HepG2 (cell line): ENCODE results near the gene DHX8. TPM values are rescaled to one million over a fixed set of nuclear protein-coding genes. Genes with fewer than 3 reads are reported as not detected.

Experiments
- AKAP8 ChIP-seq: sonication (generic); formaldehyde crosslinking; IDR thresholded peaks from 2 replicates; pipeline ENCODE4 v1.5.1; 2020; ENCODE audit warnings: mild to moderate bottlenecking, missing genetic modification reagents
- CCAR2 ChIP-seq: fragments of 200-400 bp; formaldehyde crosslinking; optimal IDR thresholded peaks from 2 replicates; pipeline ENCODE3; 2018; ENCODE audit warnings: low read depth, mild to moderate bottlenecking, low read length, moderate library complexity
- FOSL1 ChIP-seq: sonication (generic); formaldehyde crosslinking; IDR thresholded peaks from 2 replicates; pipeline ENCODE4 v1.9.0; 2021; ENCODE audit warnings: missing genetic modification reagents, borderline replicate concordance
- NFIB ChIP-seq: sonication (generic); formaldehyde crosslinking; IDR thresholded peaks from 2 replicates; pipeline ENCODE4 v1.9.0; 2021; ENCODE audit warnings: missing genetic modification reagents, mild to moderate bottlenecking, borderline replicate concordance
- POGZ ChIP-seq: sonication (generic); formaldehyde crosslinking; IDR thresholded peaks from 2 replicates; pipeline ENCODE4 v1.4.0; 2020; ENCODE audit warnings: mild to moderate bottlenecking, missing genetic modification reagents
- SMAD3 ChIP-seq: sonication (generic); formaldehyde crosslinking; IDR thresholded peaks from 2 replicates; pipeline ENCODE4 v1.4.0; 2020; ENCODE audit warnings: missing genetic modification reagents
- SRY ChIP-seq: sonication (generic); formaldehyde crosslinking; IDR thresholded peaks from 2 replicates; pipeline ENCODE4 v1.8.0; 2022; ENCODE audit warnings: mild to moderate bottlenecking, missing genetic modification reagents
- TBP ChIP-seq: sonication (generic); formaldehyde crosslinking; IDR thresholded peaks from 2 replicates; pipeline ENCODE4 v1.5.0; 2020; ENCODE audit warnings: missing genetic modification reagents
- WIZ ChIP-seq: sonication (generic); formaldehyde crosslinking; IDR thresholded peaks from 2 replicates; pipeline ENCODE4 v1.5.1; 2020; ENCODE audit warnings: mild to moderate bottlenecking, missing genetic modification reagents
- ZBTB7A ChIP-seq: sonication (generic); formaldehyde crosslinking; IDR thresholded peaks from 2 replicates; pipeline ENCODE4 v1.8.0; 2022; ENCODE audit warnings: mild to moderate bottlenecking, missing genetic modification reagents
- ZNF12 ChIP-seq: sonication (generic); formaldehyde crosslinking; IDR thresholded peaks from 2 replicates; pipeline ENCODE4 v1.5.0; 2020; ENCODE audit warnings: missing genetic modification reagents
- ZNF598 ChIP-seq: sonication (generic); formaldehyde crosslinking; IDR thresholded peaks from 2 replicates; pipeline ENCODE4 v1.5.1; 2020; ENCODE audit warnings: mild to moderate bottlenecking, missing genetic modification reagents, borderline replicate concordance
- ZNF614 ChIP-seq: IDR thresholded peaks from 2 replicates; pipeline ENCODE4 v1.6.1; 2018; ENCODE audit warnings: missing biosample characterization, missing genetic modification reagents, inconsistent platforms, borderline replicate concordance
- ZNF616 ChIP-seq: sonication (generic); formaldehyde crosslinking; IDR thresholded peaks from 2 replicates; pipeline ENCODE4 v1.5.0; 2020; ENCODE audit warnings: low read depth, mild to moderate bottlenecking, missing genetic modification reagents
- ZNF777 ChIP-seq: sonication (generic); formaldehyde crosslinking; IDR thresholded peaks from 2 replicates; pipeline ENCODE4 v1.4.0; 2020; ENCODE audit warnings: missing genetic modification reagents
- ZNF878 ChIP-seq: sonication (generic); formaldehyde crosslinking; IDR thresholded peaks from 2 replicates; pipeline ENCODE4 v1.8.1; 2023; ENCODE audit warnings: mild to moderate bottlenecking, missing genetic modification reagents, moderate library complexity
- polyA plus RNA-seq, 8 experiments: library from polyadenylated mRNA; depleted of rRNA in 3 of 8; stranded (reverse) in 7 of 8; unstranded in 1 of 8; fragments of >200 nt; fragmentation: Illumina TruSeq in 4 of 8; extraction: Trizol in 4 of 8; gene quantifications; 2 replicates each; pipeline versions ENCODE4 v1.2.1 to v1.2.3, GENCODE V29; 2011 to 2016; ENCODE audit warnings: low read depth in 4 of 8, missing spikeins in 1 of 8, mixed read lengths in 1 of 8; ENCODE audit not compliant: insufficient read depth in 1 of 8
- total RNA-seq, 5 experiments: library from RNA; depleted of rRNA; stranded (reverse); fragments of >200 nt; fragmentation: Illumina TruSeq; extraction: Trizol; gene quantifications; 2 replicates each; pipeline ENCODE4 v1.2.3, GENCODE V29; 2016; ENCODE audit warnings: low read depth in 1 of 5
- TF ChIP-seq, protein P1 (sequence below): sonication (generic); formaldehyde crosslinking; IDR thresholded peaks from 2 replicates; pipeline ENCODE4 v1.4.0; 2020; ENCODE audit warnings: low read depth, mild to moderate bottlenecking, missing genetic modification reagents
- TF ChIP-seq, protein P2 (sequence below): sonication (generic); formaldehyde crosslinking; IDR thresholded peaks from 2 replicates; pipeline ENCODE4 v1.4.0; 2020; ENCODE audit warnings: low read depth, mild to moderate bottlenecking, missing genetic modification reagents
- TF ChIP-seq, protein P3 (sequence below): IDR thresholded peaks from 2 replicates; pipeline ENCODE4 v1.6.1; 2016; ENCODE audit warnings: missing biosample characterization, missing genetic modification reagents, low read depth
- TF ChIP-seq, protein P4 (sequence below): sonication (generic); formaldehyde crosslinking; conservative IDR thresholded peaks from 2 replicates; pipeline ENCODE4 v1.8.0; 2022; ENCODE audit warnings: mild to moderate bottlenecking, moderate library complexity, missing genetic modification reagents
- TF ChIP-seq, protein P5 (sequence below): sonication (generic); formaldehyde crosslinking; IDR thresholded peaks from 2 replicates; pipeline ENCODE4 v1.5.1; 2020; ENCODE audit warnings: mild to moderate bottlenecking, missing genetic modification reagents, borderline replicate concordance

DHX8 gene
- total and polyA plus RNA-seq, 2 of the 13 experiments (the other 11 are each of a cell fraction or from before 2014, with no cell fraction given): 24.8 to 48.9 TPM

DNA sequence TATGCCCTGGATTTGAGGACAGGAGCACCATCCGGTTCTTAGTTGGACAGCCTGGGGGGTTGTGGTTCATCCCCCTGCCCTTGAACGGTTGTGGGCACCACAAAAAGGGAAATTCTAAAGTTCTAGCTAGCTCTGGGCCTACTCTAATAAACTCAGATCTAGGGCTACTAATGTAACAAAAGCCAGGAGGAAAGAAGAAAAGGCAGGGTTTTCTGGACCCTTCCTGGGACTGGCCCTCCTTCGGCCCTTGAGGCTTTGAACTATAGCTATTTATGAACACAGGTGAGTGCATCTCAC lies 47.3 kb downstream of the DHX8 start (continued):
- TF ChIP-seq ZBTB7A (CRISPR knock-in tag): no peak; the same call in none of the 2 replicates
- TF ChIP-seq NFIB (CRISPR knock-in tag): no peak
- no peak for TF ChIP-seq WIZ (CRISPR knock-in tag)
- TF ChIP-seq FOSL1 (CRISPR knock-in tag): no peak
- no peak for TF ChIP-seq ZNF12 (CRISPR knock-in tag)
- TF ChIP-seq, protein P1, sequence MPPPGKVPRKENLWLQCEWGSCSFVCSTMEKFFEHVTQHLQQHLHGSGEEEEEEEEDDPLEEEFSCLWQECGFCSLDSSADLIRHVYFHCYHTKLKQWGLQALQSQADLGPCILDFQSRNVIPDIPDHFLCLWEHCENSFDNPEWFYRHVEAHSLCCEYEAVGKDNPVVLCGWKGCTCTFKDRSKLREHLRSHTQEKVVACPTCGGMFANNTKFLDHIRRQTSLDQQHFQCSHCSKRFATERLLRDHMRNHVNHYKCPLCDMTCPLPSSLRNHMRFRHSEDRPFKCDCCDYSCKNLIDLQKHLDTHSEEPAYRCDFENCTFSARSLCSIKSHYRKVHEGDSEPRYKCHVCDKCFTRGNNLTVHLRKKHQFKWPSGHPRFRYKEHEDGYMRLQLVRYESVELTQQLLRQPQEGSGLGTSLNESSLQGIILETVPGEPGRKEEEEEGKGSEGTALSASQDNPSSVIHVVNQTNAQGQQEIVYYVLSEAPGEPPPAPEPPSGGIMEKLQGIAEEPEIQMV: 0 out of 2 replicates have a peak, but pooled peaks have one; percentile 5
- no peak for TF ChIP-seq ZNF777 (CRISPR knock-in tag)
- TF ChIP-seq, protein P2, sequence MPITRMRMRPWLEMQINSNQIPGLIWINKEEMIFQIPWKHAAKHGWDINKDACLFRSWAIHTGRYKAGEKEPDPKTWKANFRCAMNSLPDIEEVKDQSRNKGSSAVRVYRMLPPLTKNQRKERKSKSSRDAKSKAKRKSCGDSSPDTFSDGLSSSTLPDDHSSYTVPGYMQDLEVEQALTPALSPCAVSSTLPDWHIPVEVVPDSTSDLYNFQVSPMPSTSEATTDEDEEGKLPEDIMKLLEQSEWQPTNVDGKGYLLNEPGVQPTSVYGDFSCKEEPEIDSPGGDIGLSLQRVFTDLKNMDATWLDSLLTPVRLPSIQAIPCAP (CRISPR knock-in tag): no peak
- no peak for TF ChIP-seq AKAP8
- TF ChIP-seq, protein P3, sequence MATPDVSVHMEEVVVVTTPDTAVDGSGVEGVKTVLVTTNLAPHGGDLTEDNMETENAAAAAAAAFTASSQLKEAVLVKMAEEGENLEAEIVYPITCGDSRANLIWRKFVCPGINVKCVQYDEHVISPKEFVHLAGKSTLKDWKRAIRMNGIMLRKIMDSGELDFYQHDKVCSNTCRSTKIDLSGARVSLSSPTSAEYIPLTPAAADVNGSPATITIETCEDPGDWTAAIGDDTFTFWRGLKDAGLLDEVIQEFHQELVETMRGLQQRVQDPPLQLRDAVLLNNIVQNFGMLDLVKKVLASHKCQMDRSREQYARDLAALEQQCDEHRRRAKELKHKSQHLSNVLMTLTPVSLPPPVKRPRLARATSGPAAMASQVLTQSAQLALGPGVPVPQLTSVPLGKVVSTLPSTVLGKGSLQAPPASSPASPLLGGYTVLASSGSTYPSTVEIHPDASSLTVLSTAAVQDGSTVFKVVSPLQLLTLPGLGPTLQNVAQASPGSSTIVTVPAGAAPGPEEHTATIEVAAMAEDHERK (CRISPR knock-in tag): no peak
- no peak for TF ChIP-seq SMAD3 (CRISPR knock-in tag)
- TF ChIP-seq ZNF598 (CRISPR knock-in tag): no peak; the same call in 1 of the 2 replicates
- no peak for TF ChIP-seq ZNF614 (CRISPR knock-in tag)
- TF ChIP-seq, protein P4, sequence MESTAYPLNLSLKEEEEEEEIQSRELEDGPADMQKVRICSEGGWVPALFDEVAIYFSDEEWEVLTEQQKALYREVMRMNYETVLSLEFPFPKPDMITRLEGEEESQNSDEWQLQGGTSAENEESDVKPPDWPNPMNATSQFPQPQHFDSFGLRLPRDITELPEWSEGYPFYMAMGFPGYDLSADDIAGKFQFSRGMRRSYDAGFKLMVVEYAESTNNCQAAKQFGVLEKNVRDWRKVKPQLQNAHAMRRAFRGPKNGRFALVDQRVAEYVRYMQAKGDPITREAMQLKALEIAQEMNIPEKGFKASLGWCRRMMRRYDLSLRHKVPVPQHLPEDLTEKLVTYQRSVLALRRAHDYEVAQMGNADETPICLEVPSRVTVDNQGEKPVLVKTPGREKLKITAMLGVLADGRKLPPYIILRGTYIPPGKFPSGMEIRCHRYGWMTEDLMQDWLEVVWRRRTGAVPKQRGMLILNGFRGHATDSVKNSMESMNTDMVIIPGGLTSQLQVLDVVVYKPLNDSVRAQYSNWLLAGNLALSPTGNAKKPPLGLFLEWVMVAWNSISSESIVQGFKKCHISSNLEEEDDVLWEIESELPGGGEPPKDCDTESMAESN (CRISPR knock-in tag): no peak
- no peak for TF ChIP-seq TBP (CRISPR knock-in tag)
- TF ChIP-seq POGZ (CRISPR knock-in tag): no peak
- peak; percentile 12 for TF ChIP-seq CCAR2
- no peak for TF ChIP-seq ZNF616 (CRISPR knock-in tag)
- TF ChIP-seq, protein P5, sequence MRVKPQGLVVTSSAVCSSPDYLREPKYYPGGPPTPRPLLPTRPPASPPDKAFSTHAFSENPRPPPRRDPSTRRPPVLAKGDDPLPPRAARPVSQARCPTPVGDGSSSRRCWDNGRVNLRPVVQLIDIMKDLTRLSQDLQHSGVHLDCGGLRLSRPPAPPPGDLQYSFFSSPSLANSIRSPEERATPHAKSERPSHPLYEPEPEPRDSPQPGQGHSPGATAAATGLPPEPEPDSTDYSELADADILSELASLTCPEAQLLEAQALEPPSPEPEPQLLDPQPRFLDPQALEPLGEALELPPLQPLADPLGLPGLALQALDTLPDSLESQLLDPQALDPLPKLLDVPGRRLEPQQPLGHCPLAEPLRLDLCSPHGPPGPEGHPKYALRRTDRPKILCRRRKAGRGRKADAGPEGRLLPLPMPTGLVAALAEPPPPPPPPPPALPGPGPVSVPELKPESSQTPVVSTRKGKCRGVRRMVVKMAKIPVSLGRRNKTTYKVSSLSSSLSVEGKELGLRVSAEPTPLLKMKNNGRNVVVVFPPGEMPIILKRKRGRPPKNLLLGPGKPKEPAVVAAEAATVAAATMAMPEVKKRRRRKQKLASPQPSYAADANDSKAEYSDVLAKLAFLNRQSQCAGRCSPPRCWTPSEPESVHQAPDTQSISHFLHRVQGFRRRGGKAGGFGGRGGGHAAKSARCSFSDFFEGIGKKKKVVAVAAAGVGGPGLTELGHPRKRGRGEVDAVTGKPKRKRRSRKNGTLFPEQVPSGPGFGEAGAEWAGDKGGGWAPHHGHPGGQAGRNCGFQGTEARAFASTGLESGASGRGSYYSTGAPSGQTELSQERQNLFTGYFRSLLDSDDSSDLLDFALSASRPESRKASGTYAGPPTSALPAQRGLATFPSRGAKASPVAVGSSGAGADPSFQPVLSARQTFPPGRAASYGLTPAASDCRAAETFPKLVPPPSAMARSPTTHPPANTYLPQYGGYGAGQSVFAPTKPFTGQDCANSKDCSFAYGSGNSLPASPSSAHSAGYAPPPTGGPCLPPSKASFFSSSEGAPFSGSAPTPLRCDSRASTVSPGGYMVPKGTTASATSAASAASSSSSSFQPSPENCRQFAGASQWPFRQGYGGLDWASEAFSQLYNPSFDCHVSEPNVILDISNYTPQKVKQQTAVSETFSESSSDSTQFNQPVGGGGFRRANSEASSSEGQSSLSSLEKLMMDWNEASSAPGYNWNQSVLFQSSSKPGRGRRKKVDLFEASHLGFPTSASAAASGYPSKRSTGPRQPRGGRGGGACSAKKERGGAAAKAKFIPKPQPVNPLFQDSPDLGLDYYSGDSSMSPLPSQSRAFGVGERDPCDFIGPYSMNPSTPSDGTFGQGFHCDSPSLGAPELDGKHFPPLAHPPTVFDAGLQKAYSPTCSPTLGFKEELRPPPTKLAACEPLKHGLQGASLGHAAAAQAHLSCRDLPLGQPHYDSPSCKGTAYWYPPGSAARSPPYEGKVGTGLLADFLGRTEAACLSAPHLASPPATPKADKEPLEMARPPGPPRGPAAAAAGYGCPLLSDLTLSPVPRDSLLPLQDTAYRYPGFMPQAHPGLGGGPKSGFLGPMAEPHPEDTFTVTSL (CRISPR knock-in tag): no peak
- no peak for TF ChIP-seq ZNF878 (CRISPR knock-in tag)
- no peak for TF ChIP-seq SRY (CRISPR knock-in tag)
